HG03439 (cell line): ENCODE data around the gene RPS6KA2.

Experiments used
- ATAC-seq: cut with Tn5 transposase; IDR thresholded peaks from one replicate; pipeline ENCODE4 v1.9.1; 2021; ENCODE audit warnings: mild to moderate bottlenecking, moderate library complexity; ENCODE audit not compliant: unreplicated experiment

RPS6KA2 gene

DNA sequence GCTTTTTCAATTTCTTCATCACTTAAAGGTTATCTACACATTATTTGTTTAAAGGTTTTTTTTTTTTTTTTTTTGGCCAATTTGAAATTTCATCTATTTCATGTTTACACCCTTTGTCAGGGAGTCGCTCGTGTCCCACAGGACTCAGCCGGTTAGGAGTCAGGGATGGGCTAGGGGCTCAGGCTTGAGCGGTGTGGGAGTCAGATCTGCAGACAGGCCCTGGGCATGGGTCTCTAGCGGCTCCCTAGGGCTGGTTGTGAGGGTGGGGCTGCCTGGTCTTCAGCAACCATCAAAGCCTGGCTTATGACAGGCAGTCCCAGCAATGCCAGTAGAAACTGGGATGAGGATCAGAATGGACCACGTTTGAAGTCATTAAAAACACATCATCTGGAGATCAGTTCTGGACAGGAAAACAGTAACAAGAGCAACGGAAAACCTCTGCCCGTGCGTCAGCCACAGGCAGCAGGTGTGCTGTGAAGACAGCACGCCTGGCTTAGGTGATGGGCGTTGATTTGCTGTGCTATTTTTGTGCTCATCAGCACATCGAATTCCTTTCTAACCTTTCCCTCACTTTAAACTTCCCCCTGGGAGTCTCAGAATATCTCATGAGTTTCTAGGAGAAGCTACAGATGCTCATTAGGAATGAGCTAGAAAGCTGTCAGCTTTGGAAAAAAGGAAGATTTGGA, 153.0 kb downstream of the RPS6KA2 start:
- no peak for ATAC-seq

- no peak for ATAC-seq
These were observed 154.4 kb downstream of the RPS6KA2 start for GRCh38 chr6:166472636-166473035.

- ATAC-seq: no peak
These were observed 155.2 kb downstream of the RPS6KA2 start for GRCh38 chr6:166471797-166472260.

DNA sequence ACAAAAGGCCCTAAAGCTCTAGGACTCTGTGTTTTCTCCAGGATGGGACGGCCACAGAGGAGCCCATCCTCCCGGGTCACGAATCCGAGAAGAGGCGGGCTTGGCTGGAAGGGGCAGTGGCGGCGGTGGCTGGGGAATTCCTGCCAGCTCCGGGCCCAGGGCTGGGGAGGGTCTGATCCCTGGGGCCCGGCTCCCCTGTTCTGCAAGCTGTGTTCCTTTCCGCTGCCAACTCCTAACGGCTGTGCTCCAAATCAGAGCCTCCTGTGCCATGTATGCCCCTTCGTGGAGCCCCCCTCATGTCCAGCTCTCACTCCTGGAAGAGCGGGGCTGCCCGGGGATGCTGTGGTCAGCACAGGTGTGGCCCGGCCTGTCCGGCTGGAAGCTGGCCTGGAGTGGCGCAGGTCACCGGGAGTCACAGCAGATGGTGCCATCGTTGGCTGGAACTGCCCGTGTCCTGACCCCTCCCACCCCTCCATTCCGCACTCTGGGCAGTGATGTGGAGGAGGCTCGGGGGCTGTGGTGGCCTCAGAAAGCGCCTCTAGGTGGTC, 156.1 kb downstream of the RPS6KA2 start:
- ATAC-seq: no peak

- ATAC-seq: no peak
These were observed 156.8 kb downstream of the RPS6KA2 start for GRCh38 chr6:166470029-166470862.

- no peak for ATAC-seq
These were observed 157.6 kb downstream of the RPS6KA2 start for GRCh38 chr6:166469426-166469961.

DNA sequence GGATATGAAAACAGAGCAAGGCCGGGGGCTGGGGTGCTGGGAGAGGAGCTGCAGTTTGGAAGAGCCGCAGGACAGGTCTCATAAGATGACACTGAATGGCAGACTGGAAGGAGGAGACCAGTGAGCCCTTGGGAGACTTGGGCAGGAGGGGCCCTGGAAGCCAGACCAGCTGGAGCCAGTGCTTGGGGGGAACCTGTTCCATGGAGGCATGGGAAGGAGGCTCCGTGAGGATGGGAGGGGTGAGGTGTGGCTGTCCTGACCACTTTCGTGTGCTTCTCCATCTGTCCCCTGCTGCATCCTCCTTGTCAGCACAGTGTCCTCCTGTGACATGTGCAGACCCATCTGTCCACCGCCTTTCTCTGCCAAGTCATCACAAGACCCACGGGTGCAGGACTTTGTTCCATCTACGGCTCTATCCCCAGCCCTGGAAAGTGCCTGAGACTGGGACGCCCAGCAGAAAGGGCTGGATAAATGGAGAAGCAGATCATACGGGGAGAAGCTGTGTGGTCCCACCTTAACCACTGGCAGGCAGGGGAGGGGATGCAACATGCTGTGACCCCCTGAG, 159.5 kb downstream of the RPS6KA2 start:
- ATAC-seq: no peak

GRCh38 chr6:166466178-166467122, 160.6 kb downstream of the RPS6KA2 start:
- no peak for ATAC-seq

GRCh38 chr6:166465671-166466087, 161.4 kb downstream of the RPS6KA2 start:
- ATAC-seq: no peak

- ATAC-seq: no peak
These were observed 162.1 kb downstream of the RPS6KA2 start for GRCh38 chr6:166465003-166465399.

DNA sequence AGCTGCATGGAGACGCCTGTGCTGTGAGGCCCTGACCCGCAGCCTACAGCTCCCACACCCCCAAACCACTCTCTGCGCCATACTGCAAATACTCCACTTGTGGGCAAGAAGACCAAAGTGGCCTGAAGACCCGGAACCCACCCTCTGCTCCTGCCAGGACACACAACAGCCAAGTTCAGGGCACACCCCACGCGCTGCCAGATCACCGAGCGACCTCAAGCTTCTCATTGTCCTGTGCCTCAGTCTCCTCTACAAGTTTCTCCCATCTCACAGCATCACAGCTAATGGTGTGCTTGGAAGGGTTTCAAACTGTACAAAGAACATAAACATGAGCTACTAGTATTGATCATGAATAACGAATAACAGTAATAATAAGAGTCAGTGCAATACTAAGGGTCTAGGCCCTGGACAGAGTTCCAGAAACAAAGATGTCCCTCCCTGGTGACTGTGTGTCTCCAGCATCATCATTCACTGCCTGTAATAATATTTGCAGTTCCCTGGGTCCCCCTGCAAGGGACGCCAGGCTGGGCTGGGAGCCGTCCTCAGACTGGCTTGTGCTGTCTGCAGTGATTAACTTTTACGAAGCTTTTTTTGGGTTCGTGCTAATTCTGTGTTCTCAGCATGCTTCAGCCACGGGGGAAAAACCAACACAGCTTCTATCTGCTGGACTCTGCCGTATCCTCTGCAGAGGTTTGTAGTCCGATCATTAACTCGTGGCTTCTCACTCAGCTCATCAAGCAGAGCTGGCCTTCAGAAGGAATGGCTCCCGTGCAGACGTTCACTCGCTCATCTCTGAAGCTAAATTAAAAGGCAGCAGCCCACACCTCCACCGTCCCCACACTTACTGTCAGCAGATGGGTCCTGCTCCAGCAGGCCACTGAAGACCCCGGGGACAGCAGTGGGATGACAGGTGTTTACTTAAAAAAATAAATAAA, 162.7 kb downstream of the RPS6KA2 start:
- ATAC-seq: no peak

DNA sequence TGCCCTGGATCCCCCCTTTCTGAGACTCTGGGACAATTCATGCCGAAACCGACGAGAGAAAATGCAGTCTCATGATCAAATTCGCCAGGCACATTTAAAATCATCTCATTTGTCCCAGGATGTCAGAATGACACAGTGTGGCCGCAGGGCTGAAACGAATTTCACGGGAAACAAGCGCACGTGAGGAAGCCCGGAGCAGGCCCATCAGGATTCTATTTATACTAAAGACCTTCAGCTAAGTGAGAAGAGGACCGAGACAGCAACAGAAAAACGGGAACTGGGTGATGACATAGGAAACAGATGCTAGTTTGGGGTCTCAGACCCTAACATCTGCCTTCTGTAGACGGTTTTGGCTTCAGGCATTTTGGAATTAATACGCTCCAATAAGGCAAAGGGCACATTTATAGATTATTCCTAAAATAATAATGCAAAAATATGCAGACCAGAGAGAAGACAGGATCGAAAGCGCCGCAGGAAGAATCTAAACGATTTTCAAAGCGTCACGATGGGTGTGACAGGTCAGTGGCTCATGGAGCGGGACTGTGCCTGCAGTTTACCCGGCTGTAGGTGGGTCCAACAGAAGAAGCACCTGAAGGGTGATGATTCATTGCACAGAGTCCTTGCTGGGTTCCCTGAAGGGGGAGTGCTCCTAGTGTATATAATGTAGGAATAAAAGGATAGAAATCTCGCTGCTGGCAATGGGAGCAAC, 163.5 kb downstream of the RPS6KA2 start:
- no peak for ATAC-seq

- no peak for ATAC-seq
These were observed 164.5 kb downstream of the RPS6KA2 start for GRCh38 chr6:166462461-166463135.

- no peak for ATAC-seq
These were observed 165.1 kb downstream of the RPS6KA2 start for GRCh38 chr6:166461821-166462460.

DNA sequence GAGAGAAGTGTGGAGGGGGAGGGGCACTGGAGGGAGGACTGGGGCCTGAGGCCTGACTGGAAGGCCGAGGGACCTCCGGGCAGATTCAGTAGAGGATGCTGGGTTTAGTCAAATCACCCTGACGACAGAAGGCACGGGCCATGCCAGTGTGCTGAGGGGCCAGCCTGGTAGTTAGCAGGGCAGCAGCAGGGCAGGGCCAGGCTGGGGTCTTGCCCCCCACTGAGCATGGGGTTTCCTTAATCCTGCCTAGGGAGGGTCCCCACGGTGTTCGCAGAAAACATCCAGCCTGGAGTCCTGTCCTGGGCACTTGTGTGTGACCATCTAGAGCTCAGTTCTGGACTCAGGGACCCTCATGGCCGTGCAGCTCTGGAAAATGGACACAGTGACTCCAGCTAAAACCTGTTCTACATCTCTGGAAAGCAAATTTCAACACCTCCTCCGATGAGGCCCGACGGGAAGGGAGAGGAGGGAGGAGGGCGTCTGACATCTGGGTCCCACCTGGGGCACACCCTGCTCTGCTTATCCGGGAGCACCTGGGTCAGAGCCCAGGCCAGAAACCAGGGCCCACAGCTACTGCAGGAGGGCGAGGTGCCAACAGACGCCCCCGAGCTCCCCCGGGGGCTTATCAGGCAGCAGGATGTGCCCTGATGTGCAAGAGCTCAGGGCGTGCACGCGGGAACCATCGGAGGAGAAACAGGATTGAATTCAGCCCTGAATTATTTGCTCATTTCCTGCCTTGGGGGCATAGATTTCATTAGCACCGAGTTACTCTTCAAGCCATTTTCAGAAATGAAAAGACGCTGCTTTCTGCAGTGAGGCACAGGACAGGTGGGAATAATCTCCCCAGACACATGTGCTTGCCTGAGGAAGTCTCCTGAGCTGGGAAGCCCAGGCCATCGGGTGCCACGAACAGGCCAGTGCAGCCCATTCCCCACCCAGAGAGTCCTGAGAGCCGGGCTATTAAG, 166.3 kb downstream of the RPS6KA2 start:
- ATAC-seq: no peak

DNA sequence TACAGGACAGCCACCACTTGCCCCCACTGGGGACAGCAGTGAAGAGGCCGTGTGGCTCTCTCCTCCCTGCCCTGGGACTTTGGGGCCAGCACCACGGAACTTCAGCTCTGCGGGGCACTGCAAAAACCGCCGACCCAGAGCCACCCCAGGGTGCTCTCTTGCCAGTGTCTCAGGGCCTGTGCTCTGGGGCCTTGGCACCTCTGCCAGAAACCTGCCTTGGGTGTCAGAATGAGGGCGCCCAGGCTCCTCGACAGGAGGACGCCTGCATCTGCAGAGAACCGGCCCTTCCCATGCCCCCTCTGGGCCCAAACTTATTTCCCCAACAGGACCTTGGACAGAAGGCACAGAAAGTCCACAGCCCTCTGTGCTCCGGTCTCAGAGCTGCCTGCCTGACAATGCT, 167.1 kb downstream of the RPS6KA2 start:
- ATAC-seq: no peak
